GM12864 (cell line): ENCODE results near the gene PSENEN.

Experiments used
- DNase-seq: peaks from one replicate; pipeline ENCODE4 v3.0.0-alpha.2; 2011; ENCODE audit warnings: low read depth
- H3K4me3 ChIP-seq: 2 replicates; pipeline ENCODE4 v1.5.1; 2011; ENCODE audit warnings: mild to moderate bottlenecking, low read depth, low read length, control low read depth
- CTCF ChIP-seq: IDR thresholded peaks from 2 replicates; pipeline ENCODE4 v1.5.1; 2011; ENCODE audit warnings: low read depth, mild to moderate bottlenecking, moderate library complexity, low read length, control low read depth, inconsistent platforms; ENCODE audit errors: missing control alignments

Gene PSENEN

DNA sequence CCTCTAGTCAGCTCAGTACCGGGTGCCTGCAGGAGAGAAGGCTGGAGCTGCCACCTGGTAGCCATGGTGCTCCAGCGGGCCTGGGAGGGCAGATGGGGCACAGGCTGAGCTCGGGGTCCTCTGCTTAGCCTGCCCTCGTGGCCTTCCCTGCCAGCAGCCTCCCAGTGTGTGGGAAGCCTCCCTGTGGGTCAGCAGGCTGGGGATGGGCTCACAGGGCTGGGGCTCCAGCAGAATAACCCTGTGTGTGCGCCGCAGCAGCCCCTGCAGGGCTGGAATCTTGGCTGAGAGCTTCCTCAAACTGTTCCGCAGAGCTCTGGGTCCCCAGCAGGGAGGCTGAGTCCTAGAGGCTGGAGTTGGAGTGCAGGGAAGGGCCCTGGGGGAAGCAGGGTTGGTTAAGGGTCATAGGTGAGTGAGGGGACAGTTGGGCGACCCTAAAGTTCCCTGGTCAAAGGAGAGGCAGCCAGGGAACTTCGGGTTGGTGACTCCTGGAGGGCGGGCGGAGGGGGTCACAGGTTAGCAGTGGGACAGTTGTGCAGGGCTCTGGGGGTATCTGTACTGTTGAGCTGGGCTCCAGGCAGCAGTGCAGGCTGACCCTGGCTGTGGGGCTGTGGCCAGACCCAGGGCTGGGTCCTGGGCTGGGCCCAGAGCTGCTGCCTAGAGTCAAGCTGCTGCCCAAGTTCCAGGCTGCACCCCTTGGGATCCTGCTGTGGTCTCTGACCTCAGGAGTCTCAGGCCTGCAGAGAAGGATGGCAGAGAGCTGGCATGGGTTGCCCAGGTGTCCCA lies 43.9 kb downstream of the PSENEN start:
- DNase-seq = no peak
- no peak for TF ChIP-seq CTCF
- H3K4me3 ChIP-seq = no peak overlapping the region

GRCh38 chr19:35789978-35790944 lies 44.8 kb downstream of the PSENEN start:
- no peak for TF ChIP-seq CTCF
- no peak overlapping the region for H3K4me3 ChIP-seq
- DNase-seq = no peak

DNA sequence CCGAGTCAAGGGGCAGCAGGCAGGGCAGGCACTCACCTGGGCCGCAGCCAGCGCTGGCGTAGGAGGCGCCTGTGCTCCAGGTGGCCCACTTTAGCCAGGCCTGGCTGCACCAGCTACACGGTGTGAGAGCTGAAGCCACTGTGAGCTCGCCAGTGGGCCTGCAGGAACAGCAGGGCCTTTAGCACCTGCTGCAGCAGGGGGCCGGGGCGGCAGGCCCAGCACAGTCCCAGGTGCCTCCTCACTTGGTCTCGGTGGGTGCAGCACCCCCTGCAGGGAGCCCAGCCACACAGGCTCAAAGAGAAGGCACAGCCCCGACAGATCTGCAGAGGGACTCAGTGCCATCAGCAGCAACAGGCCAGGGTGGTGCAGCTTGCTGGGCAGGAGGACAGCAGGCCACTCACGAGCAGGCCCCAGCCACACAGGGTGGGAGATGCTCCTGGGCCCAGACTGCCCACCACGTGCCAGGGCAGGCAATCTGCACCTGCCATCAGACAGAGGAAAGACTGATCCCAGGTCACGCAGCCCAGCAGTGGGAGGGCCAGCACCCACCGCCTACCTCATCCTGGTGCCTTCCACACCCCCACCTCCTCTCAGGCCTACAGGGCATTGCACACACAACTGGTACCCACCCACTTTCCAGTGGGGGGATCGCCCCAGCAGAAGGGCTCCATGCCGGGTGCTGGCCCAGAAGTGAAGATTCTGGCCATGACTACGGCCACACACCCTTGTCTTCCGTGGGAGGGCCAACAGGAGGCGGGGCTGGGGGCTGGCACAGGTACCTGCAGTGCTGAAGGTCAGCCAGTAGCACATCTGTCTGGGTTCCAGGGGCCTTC lies 45.7 kb downstream of the PSENEN start:
- TF ChIP-seq CTCF = peak; percentile 42

GRCh38 chr19:35791814-35792279 lies 46.4 kb downstream of the PSENEN start:
- no peak overlapping the region for H3K4me3 ChIP-seq
- no peak for TF ChIP-seq CTCF
- no peak for DNase-seq

More for the DNA sequence above, 45.7 kb downstream of the PSENEN start:
- H3K4me3 ChIP-seq = no peak overlapping the region
- no peak for DNase-seq

- no peak overlapping the region for H3K4me3 ChIP-seq
- no peak for DNase-seq
- TF ChIP-seq CTCF = no peak
These were observed 46.9 kb downstream of the PSENEN start for GRCh38 chr19:35792312-35792711.

DNA sequence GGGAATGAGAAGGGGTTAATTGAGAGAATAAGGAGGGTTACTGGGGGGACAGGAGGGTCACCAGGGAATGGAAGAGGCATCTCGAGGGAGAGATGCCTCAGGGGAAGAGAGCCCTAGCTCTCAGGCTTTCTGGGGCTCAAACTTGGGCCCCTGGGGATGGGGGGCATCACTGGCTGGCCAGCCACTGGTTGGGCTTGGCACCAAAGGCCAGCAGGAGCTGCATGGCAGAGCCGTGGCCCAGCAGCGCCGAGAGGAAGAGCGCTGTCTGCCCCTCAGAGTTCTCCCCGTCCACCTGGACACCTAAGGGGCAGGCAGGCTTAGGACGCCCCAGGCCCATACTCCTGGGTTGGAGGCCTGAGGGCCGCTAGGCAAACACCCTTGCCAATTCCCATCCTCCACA lies 47.4 kb downstream of the PSENEN start:
- DNase-seq = no peak
- H3K4me3 ChIP-seq = no peak overlapping the region
- TF ChIP-seq CTCF = no peak
